Panc1 (cell line): ENCODE results near the gene COPS4. TPM values are rescaled to one million over a fixed set of nuclear protein-coding genes. Genes with fewer than 3 reads are reported as not detected.
"Not testable (repeated sequence)": the region's sequence is repeated elsewhere in the genome, so short reads cannot be mapped to it uniquely, and the experiment has no call there.

Experiments
- ATAC-seq: fragments of 200-7000 bp; cut with Tn5 transposase; 2 replicates; pipeline ENCODE4 v1.9.1; 2020; ENCODE audit warnings: mild to moderate bottlenecking, moderate library complexity
- BruUV-seq: library from RNA; stranded (reverse); fragments of 400-500 nt; replicated peaks from 2 replicates; lab custom pipeline; 2021; lab: Mats Ljungman, UMichigan
- CTCF ChIA-PET: fragments of 300-600 bp; sonication (Branson Sonifier 250); formaldehyde crosslinking; loops from one replicate; lab custom pipeline; 2022; ENCODE audit warnings: antibody characterized with exemption; lab: Charles Lee
- POLR2A ChIA-PET: fragments of 300-600 bp; sonication (Branson Sonifier 250); formaldehyde crosslinking; loops from one replicate; lab custom pipeline; 2022; ENCODE audit warnings: antibody characterized with exemption; lab: Charles Lee
- DNase-seq: peaks from one replicate; pipeline ENCODE4 v3.0.0-alpha.2; 2010; ENCODE audit warnings: low read depth, low spot score
- H3K27ac ChIP-seq: 2 replicates; pipeline ENCODE4 v1.5.1; 2011; ENCODE audit warnings: mild to moderate bottlenecking, low read length, inconsistent platforms
- H3K27me3 ChIP-seq: fragments of 200-500 bp; sonication (Bioruptor generic); 2 replicates; pipeline ENCODE4 v1.6.0; 2014; ENCODE audit warnings: low read length, inconsistent platforms; ENCODE audit not compliant: control insufficient read depth, insufficient read depth
- H3K36me3 ChIP-seq: fragments of 200-500 bp; sonication (Bioruptor generic); 2 replicates; pipeline ENCODE4 v1.5.1; 2014; ENCODE audit warnings: inconsistent platforms, mild to moderate bottlenecking, low read length, moderate library complexity; ENCODE audit not compliant: control insufficient read depth, insufficient read depth
- H3K4me1 ChIP-seq: 2 replicates; pipeline ENCODE4 v1.5.1; 2011; ENCODE audit warnings: inconsistent platforms, mild to moderate bottlenecking, low read length, moderate library complexity; ENCODE audit not compliant: control insufficient read depth, insufficient read depth
- H3K4me3 ChIP-seq, 2 experiments: 2 replicates each; pipeline ENCODE4 v1.5.1; 2011 to 2012; ENCODE audit warnings: low read depth in 2 of 2, low read length in 2 of 2, mild to moderate bottlenecking in 2 of 2, inconsistent platforms in 1 of 2, moderate library complexity in 1 of 2
- H3K9me3 ChIP-seq: fragments of 200-500 bp; sonication (Bioruptor generic); 2 replicates; pipeline ENCODE4 v1.5.1; 2014; ENCODE audit warnings: low read depth, mild to moderate bottlenecking, inconsistent platforms, low read length, moderate library complexity; ENCODE audit not compliant: control insufficient read depth, insufficient read depth
- CTCF ChIP-seq: fragments of 450-650 bp; IDR thresholded peaks from 2 replicates; pipeline ENCODE4 v1.5.1; 2017; ENCODE audit warnings: mild to moderate bottlenecking
- POLR2AphosphoS5 ChIP-seq: IDR thresholded peaks from 2 replicates; pipeline ENCODE4 v1.6.1; 2012; ENCODE audit warnings: mild to moderate bottlenecking, low read depth, low read length, moderate library complexity
- REST ChIP-seq, 2 experiments: IDR thresholded peaks; 2 replicates each; pipeline ENCODE4 v1.6.1; 2011 to 2012; ENCODE audit warnings: low read depth in 2 of 2, control low read depth in 1 of 2, low read length in 1 of 2, mild to moderate bottlenecking in 1 of 2, moderate library complexity in 1 of 2; ENCODE audit not compliant: insufficient read depth in 1 of 2
- SIN3A ChIP-seq: IDR thresholded peaks from 2 replicates; pipeline ENCODE4 v1.6.1; 2012; ENCODE audit warnings: low read depth, mild to moderate bottlenecking, low read length, moderate library complexity, borderline replicate concordance; ENCODE audit not compliant: insufficient read depth
- TCF7L2 ChIP-seq: IDR thresholded peaks from 2 replicates; pipeline ENCODE4 v1.6.1; 2011; ENCODE audit warnings: mild to moderate bottlenecking, low read depth, low read length, inconsistent platforms
- in situ Hi-C: cut with HindIII; loops from 2 replicates; pipeline ENCODE4 v1.10.0; 2016; ENCODE audit warnings: low sequenced_read_pairs, low pct_unique_long_range_greater_than_20kb
- intact Hi-C: fragments of 100-400 bp; cut with micrococcal nuclease; formaldehyde crosslinking; loops from one replicate; pipeline ENCODE4 v1.10.0; 2022; ENCODE audit not compliant: unreplicated experiment
- total RNA-seq: library from RNA; stranded (reverse); gene quantifications from one replicate; pipeline ENCODE4 v1.2.1, GENCODE V29; 2021; ENCODE audit not compliant: unreplicated experiment

COPS4 gene
- total RNA-seq, 1 experiment from 2014 or later = 23.7 TPM

- no peaks in the 10 kb centered on the region for H3K9me3 ChIP-seq
- no peaks in the 10 kb centered on the region for H3K27me3 ChIP-seq
- DNase-seq (no peak), ATAC-seq (no peak)
- no peak for TF ChIP-seq SIN3A
- no peak for TF ChIP-seq REST (IDR thresholded peaks at IDR 0.05; ENCODE audit: insufficient read depth in 1 of 2, low read depth in 2 of 2, low read length in 1 of 2)
- TF ChIP-seq CTCF = no peak
- no peak for TF ChIP-seq POLR2AphosphoS5
- no peak for TF ChIP-seq TCF7L2
- H3K4me3 ChIP-seq = no peak overlapping the region
- BruUV-seq = no TSS peak
- H3K27ac ChIP-seq = no peak overlapping the region
- ChIA-PET CTCF (no interaction called here), POLR2A (interaction anchor here (0.6 to 0.7 kb wide), 3 partner anchors 67 to 365 kb away, joined by 6 to 13 read pairs (median 7); no protein-coding TSS in a partner anchor)
- peaks cover 16% of the 10 kb centered on the region for H3K4me1 ChIP-seq
- in situ Hi-C loops (no loop called here), intact Hi-C loops (no loop called here)
- H3K36me3 ChIP-seq = peaks cover 4% of the 10 kb centered on the region; the same call in 1 of the 2 replicates
These were observed 5.3 kb downstream of the COPS4 start for GRCh38 chr4:83040269-83040668.

DNA sequence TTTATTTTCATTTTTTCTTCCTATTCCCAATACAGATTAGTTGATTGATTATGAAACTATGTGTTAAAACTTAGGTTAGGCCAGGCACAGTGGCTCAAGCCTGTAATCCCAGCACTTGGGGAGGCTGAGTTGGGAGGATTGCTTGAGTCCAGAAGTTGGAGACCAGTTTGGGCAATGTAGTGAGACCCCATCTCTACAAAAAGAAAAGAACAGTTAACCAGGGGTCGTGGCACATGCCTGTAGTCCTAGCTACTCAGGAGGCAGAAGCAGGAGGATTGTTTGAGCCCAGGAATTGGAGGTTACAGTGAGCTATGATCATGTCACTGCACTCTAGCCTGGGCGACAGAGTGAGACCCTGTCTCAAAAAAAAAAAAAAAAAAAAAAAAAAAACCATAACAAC lies 8.2 kb downstream of the COPS4 start:
- H3K4me3 ChIP-seq, intact Hi-C loops, in situ Hi-C loops, DNase-seq, H3K27ac ChIP-seq, H3K9me3 ChIP-seq, BruUV-seq, H3K36me3 ChIP-seq, H3K4me1 ChIP-seq, H3K27me3 ChIP-seq, POLR2A ChIA-PET, CTCF ChIA-PET, ATAC-seq: not testable (repeated sequence)

DNA sequence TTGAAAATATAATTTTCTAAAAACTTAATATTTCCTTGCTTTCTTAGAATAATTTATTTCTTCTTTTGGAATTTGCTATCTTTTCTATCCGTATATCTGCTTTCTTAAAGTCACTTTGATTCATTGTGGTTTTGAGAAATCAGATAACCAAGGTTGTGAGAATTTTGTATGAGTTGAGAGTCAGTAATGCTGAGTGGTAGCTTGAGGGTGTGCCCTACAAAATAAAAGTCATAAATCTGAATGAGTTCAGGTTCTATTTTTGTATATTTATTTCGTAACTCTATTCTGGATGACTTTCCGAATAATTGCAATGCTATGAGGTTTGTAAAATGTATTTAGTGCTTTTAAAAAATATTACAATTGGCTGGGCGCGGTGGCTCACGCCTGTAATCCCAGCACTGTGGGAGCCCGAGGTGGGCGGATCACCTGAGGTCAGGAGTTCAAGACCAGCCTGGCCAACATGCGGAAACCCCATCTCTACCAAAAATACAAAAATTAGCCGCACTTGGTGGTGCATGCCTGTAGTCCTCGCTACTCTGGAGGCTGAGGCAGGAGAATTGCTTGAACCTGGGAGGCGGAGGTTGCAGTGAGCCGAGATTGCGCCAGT lies 8.9 kb downstream of the COPS4 start:
- Histone ChIP-seq H3K27ac (no peak overlapping the region), H3K4me1 (no peaks in the 10 kb centered on the region), H3K27me3 (no peaks in the 10 kb centered on the region), H3K9me3 (no peaks in the 10 kb centered on the region), H3K36me3 (no peaks in the 10 kb centered on the region), H3K4me3 (no peak overlapping the region)
- intact Hi-C loops = no loop called here
- DNase-seq (no peak), ATAC-seq (no peak)
- TF ChIP-seq CTCF (no peak), POLR2AphosphoS5 (no peak), REST (IDR thresholded peaks at IDR 0.05; ENCODE audit: insufficient read depth in 1 of 2, low read depth in 2 of 2, low read length in 1 of 2) (no peak), SIN3A (no peak), TCF7L2 (no peak)
- in situ Hi-C loops = no loop called here
- BruUV-seq = no TSS peak
- POLR2A ChIA-PET = no interaction called here
- CTCF ChIA-PET = no interaction called here
